Dorsolateral prefrontal cortex (tissue), 118 donors: Measurements from ENCODE around the gene SREBF2. TPM values are rescaled to one million over a fixed set of nuclear protein-coding genes. Genes with fewer than 3 reads are reported as not detected.

Experiments used
- microRNA-seq, 43 experiments: library from miRNA; unstranded; fragments of <30 nt; microRNA quantifications; one replicate each; pipeline ENCODE4 v1.2.0, GENCODE V29; 2022
- total RNA-seq, 120 experiments: library from RNA; stranded (reverse); gene quantifications; one replicate each; pipeline versions ENCODE4 v1.2.3 to v1.2.4, GENCODE V29; 2022

The SREBF2 gene
- total RNA-seq, 120 experiments from 2014 or later, result 129 to 246 (median 190) TPM

Small RNA genes lying within 50 kb of the gene (microRNA-seq; reads per million reads assigned to microRNA genes)
- 21.0 to 174 (median 87.4) reads per million in 43 experiments for gene MIR33A

Other genes starting within 250 kb of the SREBF2 start
- 10 to 100 TPM; 29.3 to 80.7 (median 56.1) TPM for gene PMM1, start 243.3 kb upstream of the SREBF2 start, total RNA-seq
- gene DESI1, start 212.1 kb upstream of the SREBF2 start, total RNA-seq, result 10 to 100 TPM; 45.7 to 64.7 (median 55.1) TPM
- 100 to 1,000 TPM in 115 of 120 experiments, 10 to 100 TPM in 5; 83.9 to 180 (median 142) TPM for gene XRCC6, start 211.8 kb upstream of the SREBF2 start, total RNA-seq
- gene SNU13, start 144.2 kb upstream of the SREBF2 start, total RNA-seq, result 100 to 1,000 TPM; 110 to 337 (median 211) TPM
- gene MEI1, start 133.6 kb upstream of the SREBF2 start, total RNA-seq, result 1 to 10 TPM in 115 of 120 experiments, under 1 TPM in 4, not detected in 1; 0.61 to 9.7 (median 3.6) TPM
- gene CCDC134, start 32.4 kb upstream of the SREBF2 start, total RNA-seq, result 10 to 100 TPM in 12 of 120 experiments, 1 to 10 TPM in 108; 4.1 to 13.3 (median 7.8) TPM
- 1 to 10 TPM in 117 of 120 experiments, under 1 TPM in 2, not detected in 1; 0.79 to 7.2 (median 2.8) TPM for gene SHISA8, start 82.0 kb downstream of the SREBF2 start, total RNA-seq
- 1 to 10 TPM in 78 of 120 experiments, under 1 TPM in 42; 0.13 to 5.8 (median 1.2) TPM for gene TNFRSF13C, start 93.7 kb downstream of the SREBF2 start, total RNA-seq
- 1 to 10 TPM in 53 of 120 experiments, under 1 TPM in 26, not detected in 41; 0.49 to 3.3 (median 1.4) TPM for gene CENPM, start 114.0 kb downstream of the SREBF2 start, total RNA-seq
- gene SEPTIN3, start 136.3 kb downstream of the SREBF2 start, total RNA-seq, result 100 to 1,000 TPM in 119 of 120 experiments, 10 to 100 TPM in 1; 90.5 to 406 (median 293) TPM
- 10 to 100 TPM in 22 of 120 experiments, 1 to 10 TPM in 98; 1.9 to 16.3 (median 7.6) TPM for gene WBP2NL, start 165.7 kb downstream of the SREBF2 start, total RNA-seq
- gene NAGA, start 237.7 kb downstream of the SREBF2 start, total RNA-seq, result 10 to 100 TPM in 67 of 120 experiments, 1 to 10 TPM in 53; 5.3 to 20.8 (median 10.3) TPM
- gene PHETA2, start 241.1 kb downstream of the SREBF2 start, total RNA-seq, result 1 to 10 TPM in 105 of 120 experiments, under 1 TPM in 15; 0.35 to 3.9 (median 1.5) TPM
- 100 to 1,000 TPM in 17 of 120 experiments, 10 to 100 TPM in 103; 58.2 to 115 (median 88.2) TPM for gene SMDT1, start 246.6 kb downstream of the SREBF2 start, total RNA-seq